Osteoblast (primary cell): ENCODE data around the gene POLD1. TPM values are rescaled to one million over a fixed set of nuclear protein-coding genes. Genes with fewer than 3 reads are reported as not detected.

Experiments
- DNase-seq: peaks from one replicate; pipeline ENCODE4 v3.0.0; 2011; ENCODE audit warnings: low spot score, mixed read lengths; ENCODE audit not compliant: insufficient read length; ENCODE audit errors: missing footprints
- H2AFZ ChIP-seq: 2 replicates; pipeline ENCODE4 v1.6.0; 2011; ENCODE audit warnings: mild to moderate bottlenecking, low read length
- H3K27ac ChIP-seq: 2 replicates; pipeline ENCODE4 v1.5.1; 2011; ENCODE audit warnings: mild to moderate bottlenecking, low read depth, low read length, moderate library complexity
- H3K27me3 ChIP-seq: 2 replicates; pipeline ENCODE4 v1.6.0; 2012; ENCODE audit warnings: mild to moderate bottlenecking, control low read depth, inconsistent platforms, low read length, moderate library complexity; ENCODE audit not compliant: insufficient read depth
- H3K36me3 ChIP-seq: 2 replicates; pipeline ENCODE4 v1.5.1; 2011; ENCODE audit warnings: mild to moderate bottlenecking, low read length, control low read depth, moderate library complexity; ENCODE audit not compliant: insufficient read depth
- H3K4me1 ChIP-seq: 2 replicates; pipeline ENCODE4 v1.5.1; 2011; ENCODE audit warnings: mild to moderate bottlenecking, low read length, control low read depth, moderate library complexity; ENCODE audit not compliant: insufficient read depth
- H3K4me2 ChIP-seq: 2 replicates; pipeline ENCODE4 v1.6.0; 2011; ENCODE audit warnings: mild to moderate bottlenecking, low read length; ENCODE audit not compliant: insufficient read depth
- H3K4me3 ChIP-seq: fragments of 200-600 bp; sonication (generic); 3 replicates; pipeline ENCODE4 v1.5.1; 2012; ENCODE audit warnings: mild to moderate bottlenecking, low read length, inconsistent platforms; ENCODE audit not compliant: insufficient read depth
- H3K79me2 ChIP-seq: 2 replicates; pipeline ENCODE4 v1.6.0; 2012; ENCODE audit warnings: mild to moderate bottlenecking, low read length, control low read depth, inconsistent platforms; ENCODE audit not compliant: insufficient read depth
- H3K9me3 ChIP-seq: 2 replicates; pipeline ENCODE4 v1.5.1; 2011; ENCODE audit warnings: low read depth, low read length, control low read depth
- H4K20me1 ChIP-seq: 2 replicates; pipeline ENCODE4 v1.6.0; 2012; ENCODE audit warnings: mild to moderate bottlenecking, low read length, control low read depth; ENCODE audit not compliant: insufficient read depth
- CTCF ChIP-seq: IDR thresholded peaks from 2 replicates; pipeline ENCODE4 v1.5.1; 2011; ENCODE audit warnings: mild to moderate bottlenecking, low read depth, low read length, moderate library complexity; ENCODE audit errors: extremely low read depth
- total RNA-seq: library from RNA; depleted of rRNA; stranded (reverse); fragments of >200 nt; gene quantifications from 2 replicates; pipeline ENCODE4 v1.2.3, GENCODE V29; 2012

The POLD1 gene
- total RNA-seq, 1 donor: 15.6 TPM

- Histone ChIP-seq H3K36me3 (no peaks in the 10 kb centered on the region), H3K27ac (no peak overlapping the region), H3K79me2 (no peaks in the 10 kb centered on the region), H2AFZ (peak overlapping the region; percentile 77), H4K20me1 (no peaks in the 10 kb centered on the region), H3K9me3 (no peaks in the 10 kb centered on the region), H3K4me1 (peaks cover 5% of the 10 kb centered on the region), H3K4me3 (peak overlapping the region; percentile 45), H3K4me2 (peak overlapping the region; percentile 67), H3K27me3 (peaks cover 14% of the 10 kb centered on the region)
- no peak for TF ChIP-seq CTCF
- peak; percentile 58 for DNase-seq
Observed at GRCh38 chr19:50427318-50427925, 43.3 kb downstream of the POLD1 start.

GRCh38 chr19:50427997-50428425, 43.9 kb downstream of the POLD1 start:
- Histone ChIP-seq H3K36me3 (no peaks in the 10 kb centered on the region), H2AFZ (peak overlapping the region; percentile 77), H4K20me1 (no peaks in the 10 kb centered on the region), H3K9me3 (no peaks in the 10 kb centered on the region), H3K4me1 (peaks cover 5% of the 10 kb centered on the region), H3K27me3 (peaks cover 20% of the 10 kb centered on the region), H3K4me3 (peak overlapping the region; percentile 45), H3K79me2 (no peaks in the 10 kb centered on the region), H3K4me2 (peak overlapping the region; percentile 67), H3K27ac (no peak overlapping the region)
- no peak for TF ChIP-seq CTCF
- peak; percentile 90 for DNase-seq

- TF ChIP-seq CTCF: no peak
Observed at GRCh38 chr19:50428772-50429463, 44.8 kb downstream of the POLD1 start.

GRCh38 chr19:50430888-50431342, 46.8 kb downstream of the POLD1 start:
- H3K4me1 ChIP-seq: peaks cover 5% of the 10 kb centered on the region
- H3K9me3 ChIP-seq: no peaks in the 10 kb centered on the region
- H3K4me2 ChIP-seq: peak overlapping the region; percentile 96
- H3K27ac ChIP-seq: no peak overlapping the region
- H3K27me3 ChIP-seq: peaks cover 22% of the 10 kb centered on the region
- no peak for TF ChIP-seq CTCF
- peak overlapping the region; percentile 73 for H3K4me3 ChIP-seq
- no peaks in the 10 kb centered on the region for H3K79me2 ChIP-seq
- H2AFZ ChIP-seq: peak overlapping the region; percentile 95
- peak; percentile 30 for DNase-seq
- H3K36me3 ChIP-seq: no peaks in the 10 kb centered on the region
- H4K20me1 ChIP-seq: no peaks in the 10 kb centered on the region

More at GRCh38 chr19:50428772-50429463, 44.8 kb downstream of the POLD1 start:
- Histone ChIP-seq H3K9me3 (no peaks in the 10 kb centered on the region), H4K20me1 (no peaks in the 10 kb centered on the region), H2AFZ (no peak overlapping the region), H3K27ac (no peak overlapping the region), H3K4me3 (no peak overlapping the region), H3K79me2 (no peaks in the 10 kb centered on the region), H3K4me1 (peaks cover 5% of the 10 kb centered on the region), H3K36me3 (no peaks in the 10 kb centered on the region), H3K4me2 (no peak overlapping the region), H3K27me3 (peaks cover 22% of the 10 kb centered on the region)
- DNase-seq: peak; percentile 31
